ENCODE data around the gene TXNDC9. TPM values are rescaled to one million over a fixed set of nuclear protein-coding genes. Genes with fewer than 3 reads are reported as not detected.
"Not testable (repeated sequence)": the region's sequence is repeated elsewhere in the genome, so short reads cannot be mapped to it uniquely, and the experiment has no call there.

Gene TXNDC9
- total RNA-seq, 4 donors from 2014 or later, result 19.9 to 30.3 (median 24.2) TPM

GRCh38 chr2:99337113-99338028, 1.2 kb upstream of the TXNDC9 start, which contains the start of gene EIF5B:
EIF5B (plus strand) TSS chr2:99337389; CDS start chr2:99337555, 166 bp downstream.
- H3K4me1 ChIP-seq, result peaks cover 41 to 56% (median 53%) of the 10 kb centered on the region in 4 donors

DNA sequence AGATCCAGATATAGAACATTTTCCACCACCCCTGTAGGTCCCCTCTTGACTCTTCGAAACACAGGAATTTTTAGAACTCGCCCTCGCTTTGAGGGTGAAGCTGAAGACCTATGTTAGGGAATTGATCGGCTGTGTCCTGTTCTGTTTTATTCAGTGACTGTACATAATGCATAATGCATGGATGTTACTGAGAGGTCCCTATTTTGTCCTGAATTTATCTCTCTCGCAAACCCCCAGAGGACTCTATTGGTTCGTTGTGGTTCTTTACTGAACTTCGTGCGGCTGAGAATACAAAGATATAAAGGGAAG, 625 bp upstream of the TXNDC9 start:
- WGBS, result 1% methylated on average over 8 of the region's 8 CpGs
- peaks cover 6 to 14% (median 11%) of the 10 kb centered on the region in 4 donors for H3K36me3 ChIP-seq
- no peak for DNase-seq (ENCODE audit: extremely low spot score)
- peak overlapping the region; percentile 82 to 93 (median 89) for H3K27ac ChIP-seq (replicated peaks in 1 of 4)
- H3K4me1 ChIP-seq, result peaks cover 41 to 56% (median 53%) of the 10 kb centered on the region in 4 donors
- TF ChIP-seq CTCF (IDR thresholded peaks at IDR 0.05) (no peak), POLR2AphosphoS5 (IDR thresholded peaks at IDR 0.05) (no peak), EP300 (IDR thresholded peaks at IDR 0.05) (no peak), POLR2A (IDR thresholded peaks at IDR 0.05; ENCODE audit: low read depth) (no peak)
- H3K27me3 ChIP-seq, result no peaks in the 10 kb centered on the region
- H3K9me3 ChIP-seq, result no peaks in the 10 kb centered on the region
- intact Hi-C loops (cut with DNase I), result loop anchor here (2.0 to 10.0 kb wide), 3 partner anchors 154 to 182 kb away; partner anchors contain the start of genes LIPT1, MITD1, MRPL30 and REV1
- H3K4me3 ChIP-seq, result peak overlapping the region; percentile 68 to 94 (median 82)

More at GRCh38 chr2:99337113-99338028, 1.2 kb upstream of the TXNDC9 start, which contains the start of gene EIF5B:
- H3K4me3 ChIP-seq, result peak within 1 kb of the TSS; percentile 68 to 94 (median 82)
- TF ChIP-seq CTCF (IDR thresholded peaks at IDR 0.05), result peak; percentile 58 to 69 (median 67)
- TF ChIP-seq EP300 (IDR thresholded peaks at IDR 0.05), result no peak
- no peak for TF ChIP-seq POLR2A (IDR thresholded peaks at IDR 0.05; ENCODE audit: low read depth)
- peak; percentile 88 to 97 for TF ChIP-seq POLR2AphosphoS5 (IDR thresholded peaks at IDR 0.05)
- peak within 1 kb of the TSS; percentile 82 to 93 (median 90) for H3K27ac ChIP-seq (replicated peaks in 1 of 4)
- H3K9me3 ChIP-seq, result no peaks in the 10 kb centered on the region
- peaks cover under 1 to 8% (median 5%) of the 10 kb centered on the region in 4 donors for H3K36me3 ChIP-seq
- WGBS, result 0% methylated on average over 31 of the region's 87 CpGs
- intact Hi-C loops (cut with DNase I), result loop anchor here (2.0 to 10.0 kb wide), 3 partner anchors 153 to 183 kb away; partner anchors contain the start of genes LIPT1, MITD1, MRPL30 and REV1
- DNase-seq (ENCODE audit: extremely low spot score), result peak; percentile 98
- no peaks in the 10 kb centered on the region for H3K27me3 ChIP-seq

DNA sequence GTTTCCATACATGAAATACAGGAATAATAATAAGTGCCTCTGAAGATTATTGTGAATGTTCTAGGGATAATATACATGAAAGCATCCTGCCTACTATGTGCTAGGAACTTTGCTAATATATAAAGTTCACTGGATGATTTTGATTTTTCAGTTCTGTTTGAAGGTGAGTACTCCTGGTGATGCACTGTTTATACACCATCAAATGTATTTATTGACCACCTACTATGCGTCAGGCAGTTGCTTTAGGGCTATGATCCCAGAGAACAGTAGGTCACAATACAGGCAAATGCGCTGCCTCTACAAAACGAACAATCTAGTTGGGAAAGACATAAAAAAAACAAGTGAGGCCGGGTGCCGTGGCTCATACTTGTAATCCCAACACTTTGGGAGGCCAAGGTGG, 10.7 kb downstream of the TXNDC9 start:
- Histone ChIP-seq H3K27ac (replicated peaks in 1 of 4) (no peak overlapping the region), H3K27me3 (no peaks in the 10 kb centered on the region)
- 91% methylated on average over 5 of the region's 5 CpGs for WGBS

DNA sequence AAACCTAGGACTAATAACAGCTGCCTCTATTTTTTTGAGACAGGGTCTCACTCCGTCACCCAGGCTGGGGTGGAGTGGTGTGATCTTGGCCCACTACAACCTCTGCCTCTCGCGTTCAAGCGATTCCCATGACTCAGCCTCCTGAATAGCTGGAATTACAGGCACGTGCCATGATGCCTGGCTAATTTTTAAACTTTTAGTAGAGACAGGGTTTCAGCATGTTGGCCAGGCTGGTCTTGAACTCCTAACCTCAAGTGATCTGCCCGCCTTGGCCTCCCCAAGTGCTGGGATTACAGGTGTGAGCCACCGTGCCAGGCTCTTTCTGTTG, 18.3 kb downstream of the TXNDC9 start:
- H3K27me3 ChIP-seq; DNase-seq (ENCODE audit: extremely low spot score); intact Hi-C loops (cut with DNase I); H3K9me3 ChIP-seq; H3K4me3 ChIP-seq; H3K4me1 ChIP-seq; H3K27ac ChIP-seq (replicated peaks in 1 of 4): not testable (repeated sequence)
- 98% methylated on average over 7 of the region's 7 CpGs for WGBS
- peaks cover 21 to 65% (median 51%) of the 10 kb centered on the region in 4 donors for H3K36me3 ChIP-seq

More for the DNA sequence above, 10.7 kb downstream of the TXNDC9 start:
- no peaks in the 10 kb centered on the region for H3K4me1 ChIP-seq
- no peak overlapping the region for H3K4me3 ChIP-seq
- intact Hi-C loops (cut with DNase I), result no loop called here
- TF ChIP-seq CTCF (IDR thresholded peaks at IDR 0.05), result no peak
- no peak for TF ChIP-seq POLR2A (IDR thresholded peaks at IDR 0.05; ENCODE audit: low read depth)
- no peak for TF ChIP-seq EP300 (IDR thresholded peaks at IDR 0.05)
- TF ChIP-seq POLR2AphosphoS5 (IDR thresholded peaks at IDR 0.05), result no peak
- no peaks in the 10 kb centered on the region for H3K9me3 ChIP-seq
- H3K36me3 ChIP-seq, result peaks cover 43 to 97% (median 90%) of the 10 kb centered on the region in 4 donors
- no peak for DNase-seq (ENCODE audit: extremely low spot score)

DNA sequence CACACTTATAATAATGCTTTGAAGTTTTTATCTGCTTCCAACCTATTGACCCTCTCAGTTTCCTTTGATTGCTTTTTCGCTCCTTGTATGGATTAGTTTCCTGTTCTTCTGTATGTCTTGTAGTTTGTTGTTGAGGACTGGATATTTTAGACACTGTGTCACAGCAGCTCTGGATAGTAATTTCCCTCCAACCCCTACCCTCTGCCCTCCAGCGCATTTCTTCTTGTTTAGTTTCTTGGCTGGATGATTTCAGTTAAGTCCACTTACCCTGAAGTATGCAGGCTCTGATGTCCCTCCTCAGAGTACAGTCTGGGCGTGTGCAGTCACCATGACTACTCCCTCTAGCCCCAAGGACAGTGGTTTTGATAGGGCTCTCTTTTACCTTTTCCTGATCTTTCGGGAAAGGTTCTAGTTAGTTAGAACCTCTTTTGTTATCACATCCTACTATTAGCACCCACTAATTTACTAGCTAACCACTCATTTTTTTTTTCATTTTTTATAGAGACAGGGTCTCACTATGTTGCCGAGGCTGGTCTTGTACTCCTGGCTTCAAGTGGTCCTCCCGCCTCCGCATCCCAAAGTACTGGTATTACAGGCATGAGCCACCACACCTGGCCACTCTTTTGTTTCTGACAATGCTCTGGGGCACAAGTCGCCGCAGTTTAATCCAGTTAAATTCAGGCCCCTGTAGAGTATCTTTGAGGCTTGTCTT, 18.8 kb downstream of the TXNDC9 start:
- H3K27me3 ChIP-seq, result no peaks in the 10 kb centered on the region
- no peaks in the 10 kb centered on the region for H3K4me1 ChIP-seq
- WGBS, result over 99% methylated on average over 9 of the region's 9 CpGs
- H3K9me3 ChIP-seq, result no peaks in the 10 kb centered on the region
- intact Hi-C loops (cut with DNase I), result no loop called here
- no peak overlapping the region for H3K27ac ChIP-seq (replicated peaks in 1 of 4)
- peaks cover 16 to 60% (median 46%) of the 10 kb centered on the region in 4 donors for H3K36me3 ChIP-seq
- DNase-seq (ENCODE audit: extremely low spot score), result no peak
- no peak for TF ChIP-seq EP300 (IDR thresholded peaks at IDR 0.05)
- no peak for TF ChIP-seq POLR2A (IDR thresholded peaks at IDR 0.05; ENCODE audit: low read depth)
- H3K4me3 ChIP-seq, result no peak overlapping the region

DNA sequence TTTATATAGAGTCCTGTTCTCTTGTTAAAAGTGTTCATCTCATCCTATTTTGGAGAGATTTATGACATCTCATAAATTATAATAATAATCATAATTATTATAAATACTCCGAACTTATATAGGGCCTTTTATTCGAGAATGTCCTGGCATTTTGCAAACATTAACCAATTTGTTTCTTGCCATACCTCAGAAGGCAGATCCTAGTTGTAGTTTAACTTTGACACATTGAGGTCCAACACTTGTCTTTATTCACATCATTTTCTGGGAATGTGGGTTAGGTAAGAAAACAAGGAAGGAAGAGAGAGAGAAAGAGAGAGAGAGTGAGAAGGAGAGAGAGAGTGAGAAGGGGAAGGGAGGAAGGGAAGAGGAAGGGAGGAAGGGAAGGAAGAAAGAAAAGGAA, 35.0 kb downstream of the TXNDC9 start, which contains the start of gene LYG1:
LYG1 (minus strand) TSS at position 101 of the 400 bp plus-strand sequence. CDS start 5,527 bp downstream, outside the sequence.
- H3K27me3 ChIP-seq; H3K4me3 ChIP-seq; H3K27ac ChIP-seq (replicated peaks in 1 of 4); intact Hi-C loops (cut with DNase I); H3K9me3 ChIP-seq; H3K4me1 ChIP-seq; DNase-seq (ENCODE audit: extremely low spot score): not testable (repeated sequence)
- peaks cover 3 to 39% (median 22%) of the 10 kb centered on the region in 4 donors for H3K36me3 ChIP-seq
- WGBS, result 87% methylated on average over 2 of the region's 2 CpGs
